ENCODE measurements around the gene TCEA2.

The TCEA2 gene

GRCh38 chr20:64035933-64036345, 27.1 kb upstream of the TCEA2 start, which contains the start of gene C20orf204:
Gene C20orf204, plus strand, starts transcription at chr20:64036182. Its CDS starts 142 bp downstream, at chr20:64036324.
- DNase-seq = no peak

GRCh38 chr20:64036346-64037198, 26.4 kb upstream of the TCEA2 start:
- no peak for DNase-seq

- no peak for DNase-seq
These were observed 25.9 kb upstream of the TCEA2 start for GRCh38 chr20:64037199-64037497.

DNA sequence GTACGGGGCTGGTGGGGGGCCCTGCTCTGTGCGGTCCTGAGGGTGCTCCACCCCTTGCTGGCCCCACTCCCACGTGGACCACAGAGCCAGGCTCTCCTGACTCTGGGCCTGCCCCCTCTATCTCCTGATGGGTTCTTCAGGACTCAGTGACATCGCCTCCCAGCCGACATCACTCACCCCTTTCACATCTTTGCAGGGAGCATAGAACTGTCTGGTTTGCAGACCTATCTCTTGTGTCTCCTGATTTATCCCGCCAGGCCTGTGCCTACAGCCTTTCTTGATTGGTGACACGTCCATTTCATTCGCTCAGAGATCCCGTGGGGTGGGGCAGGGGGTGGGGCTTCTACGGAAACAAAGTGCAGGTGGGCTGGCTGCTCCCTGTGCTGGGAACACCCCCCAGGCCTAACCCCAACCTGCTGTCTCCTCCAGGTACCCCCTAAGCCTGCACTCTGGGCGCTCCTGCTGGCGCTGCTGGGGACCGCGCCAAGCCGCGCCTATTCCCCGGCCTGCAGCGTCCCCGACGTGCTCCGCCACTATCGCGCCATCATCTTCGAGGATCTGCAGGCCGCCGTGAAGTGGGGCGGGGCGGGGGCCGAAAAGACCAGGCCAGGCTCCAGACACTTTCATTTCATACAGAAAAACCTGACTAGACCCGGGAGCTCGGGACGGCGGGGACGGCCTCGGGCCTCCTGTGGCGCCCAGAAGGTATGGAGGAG, 25.3 kb upstream of the TCEA2 start:
- no peak for DNase-seq

- DNase-seq = no peak
These were observed 24.8 kb upstream of the TCEA2 start for GRCh38 chr20:64038224-64038564.

- DNase-seq = peak; percentile 60
These were observed 24.3 kb upstream of the TCEA2 start for GRCh38 chr20:64038565-64039292.

- DNase-seq = no peak
These were observed 23.5 kb upstream of the TCEA2 start for GRCh38 chr20:64039293-64040160.

GRCh38 chr20:64040231-64041039, 22.6 kb upstream of the TCEA2 start:
- no peak for DNase-seq

DNA sequence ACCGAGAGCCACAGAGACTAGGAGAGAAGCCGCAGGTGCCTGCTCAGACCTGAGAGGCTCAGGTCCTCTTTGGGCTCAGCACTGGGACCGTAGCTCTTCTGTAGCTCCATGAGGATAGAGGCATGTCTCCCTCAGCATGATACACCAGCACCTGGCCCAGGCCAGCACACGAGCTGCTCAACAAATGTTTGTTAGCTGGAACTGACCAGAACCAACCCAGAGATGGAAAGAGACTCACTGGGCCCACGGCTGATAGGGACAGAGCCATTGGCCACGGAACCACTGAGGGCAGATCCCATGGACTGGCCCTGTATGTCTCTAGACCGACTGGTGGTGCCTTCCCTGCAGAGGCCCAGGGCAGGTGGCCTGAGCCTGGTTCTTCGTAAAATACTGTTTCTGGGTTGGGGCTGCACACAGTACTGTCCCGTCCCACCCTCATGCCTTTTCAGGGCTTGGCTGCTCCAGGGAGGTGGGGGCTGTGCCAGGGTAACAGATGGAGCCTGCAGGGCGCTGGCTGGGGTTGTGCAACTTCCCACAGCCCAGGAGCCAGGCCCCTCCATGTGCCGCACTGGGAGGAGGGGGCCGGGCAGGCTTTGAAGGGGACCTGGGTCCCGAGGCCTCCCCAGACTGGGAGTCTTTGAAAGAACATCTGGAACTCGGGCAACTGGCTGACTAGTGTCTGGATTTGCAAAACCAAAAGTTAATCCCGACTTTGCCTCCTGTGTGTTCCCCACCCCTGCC, 21.8 kb upstream of the TCEA2 start:
- DNase-seq = no peak

- no peak for DNase-seq
These were observed 21.3 kb upstream of the TCEA2 start for GRCh38 chr20:64041781-64042053.

DNA sequence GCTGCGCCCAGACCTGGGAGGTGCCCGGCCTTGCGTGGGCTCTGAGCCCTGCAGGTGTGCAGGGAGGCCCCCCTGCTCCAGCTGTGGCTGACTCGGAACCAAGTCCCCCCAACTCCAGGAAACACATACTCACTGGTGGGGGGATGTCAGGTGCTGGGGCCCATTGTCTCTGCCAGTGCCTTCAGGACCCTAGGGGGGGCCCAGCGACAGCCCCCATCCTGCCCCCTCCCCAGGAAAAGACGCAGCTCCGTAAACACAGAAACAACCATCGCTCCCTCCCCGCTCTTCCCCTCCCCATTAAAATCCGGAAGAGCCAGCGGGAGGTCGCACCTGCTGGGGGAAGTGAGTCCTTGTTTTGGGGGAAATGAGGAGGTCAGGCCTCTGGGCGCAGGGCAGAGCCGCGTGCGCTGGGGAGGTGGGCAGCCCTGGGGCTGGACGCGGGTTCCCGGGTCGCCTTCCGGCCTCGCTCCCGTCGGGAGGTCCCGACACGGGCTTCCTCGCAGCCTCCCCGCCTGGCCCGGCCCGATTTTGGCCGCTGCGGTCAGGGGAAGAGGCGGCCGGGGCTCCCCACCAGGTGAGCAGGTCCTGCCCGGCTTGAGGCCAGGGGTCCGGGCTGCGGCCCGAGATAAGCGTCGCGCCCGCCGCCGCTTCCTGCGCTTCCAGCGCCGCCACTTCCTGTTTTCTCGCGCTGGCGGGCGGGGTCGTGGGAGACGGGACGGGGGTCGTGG, 20.8 kb upstream of the TCEA2 start:
- DNase-seq = no peak

DNA sequence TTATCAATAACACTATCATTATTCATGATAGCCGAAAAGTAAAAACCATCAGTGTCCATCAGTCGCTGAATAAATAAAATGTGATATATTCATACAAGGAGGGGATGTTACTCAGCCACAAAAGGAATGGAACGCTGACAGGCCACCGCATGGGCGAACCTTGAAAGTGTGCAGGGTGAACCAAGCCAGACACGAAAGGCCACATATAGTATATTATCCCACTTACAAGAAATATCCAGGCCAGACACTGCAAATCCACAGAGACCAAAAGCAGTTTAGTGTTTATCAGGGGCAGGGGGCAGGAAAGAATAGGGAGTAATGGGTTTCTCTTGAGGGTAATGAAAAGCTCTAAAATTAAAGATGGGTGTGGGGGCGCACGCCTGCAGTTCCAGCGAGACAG, 19.2 kb upstream of the TCEA2 start:
- DNase-seq = no peak

GRCh38 chr20:64044484-64045247, 18.3 kb upstream of the TCEA2 start:
- DNase-seq = no peak

DNA sequence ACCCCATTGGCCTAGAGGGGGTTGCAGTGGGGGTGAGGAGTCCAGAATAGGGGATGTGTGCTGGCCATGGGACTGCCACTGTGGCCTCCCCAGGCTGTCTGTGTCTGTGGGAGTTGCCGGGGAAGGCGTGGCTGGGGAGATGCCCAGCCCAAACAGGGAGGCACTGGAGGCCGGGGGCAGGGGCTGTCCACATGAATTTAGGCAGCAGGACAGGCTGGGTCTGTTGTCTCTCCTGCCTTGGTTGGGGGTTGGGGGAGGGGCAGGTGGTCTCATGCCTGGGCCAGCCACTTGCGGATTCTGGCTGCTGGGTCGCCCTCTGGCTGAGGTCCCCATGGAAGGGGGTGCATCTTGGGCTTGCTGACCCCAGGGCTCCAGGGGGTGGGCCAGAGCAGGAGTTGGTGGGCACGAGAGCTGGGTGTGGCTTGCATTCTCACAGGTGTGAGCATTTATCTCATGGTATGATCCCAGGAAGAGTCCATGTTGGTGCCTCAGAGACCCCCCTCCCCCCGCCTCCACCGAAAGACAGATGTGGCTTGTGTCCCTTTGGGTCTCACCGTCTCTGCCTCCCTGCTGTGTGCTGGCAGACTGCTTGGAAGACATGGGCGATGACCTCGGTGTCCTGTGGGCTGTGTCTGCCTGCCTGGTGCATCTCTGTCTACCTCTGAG, 17.5 kb upstream of the TCEA2 start:
- no peak for DNase-seq

- DNase-seq = no peak
These were observed 16.0 kb upstream of the TCEA2 start for GRCh38 chr20:64047046-64047389.

DNA sequence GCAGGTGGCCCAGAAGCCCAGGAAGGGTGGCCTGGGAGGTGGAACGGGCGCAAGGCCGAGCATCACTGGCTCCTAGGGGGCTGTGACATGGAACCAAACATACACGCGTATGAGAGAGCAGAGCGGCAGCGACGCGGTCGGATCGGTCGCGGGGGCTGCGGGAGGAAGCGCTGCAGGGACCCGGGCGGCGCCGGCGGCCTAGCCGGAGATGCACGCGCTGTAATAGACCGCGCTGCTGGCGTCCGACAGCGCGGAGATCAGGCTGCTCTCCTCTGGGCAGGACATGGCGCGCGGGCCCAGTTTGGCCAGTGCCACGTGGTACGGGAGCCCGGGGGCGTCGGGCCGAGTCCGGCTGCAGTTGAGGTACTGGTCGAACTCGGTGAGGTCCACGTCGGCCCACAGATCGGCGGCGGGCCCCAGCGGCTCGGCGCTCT, 15.0 kb upstream of the TCEA2 start:
- DNase-seq = no peak

GRCh38 chr20:64048402-64049044, 14.5 kb upstream of the TCEA2 start:
- no peak for DNase-seq

DNA sequence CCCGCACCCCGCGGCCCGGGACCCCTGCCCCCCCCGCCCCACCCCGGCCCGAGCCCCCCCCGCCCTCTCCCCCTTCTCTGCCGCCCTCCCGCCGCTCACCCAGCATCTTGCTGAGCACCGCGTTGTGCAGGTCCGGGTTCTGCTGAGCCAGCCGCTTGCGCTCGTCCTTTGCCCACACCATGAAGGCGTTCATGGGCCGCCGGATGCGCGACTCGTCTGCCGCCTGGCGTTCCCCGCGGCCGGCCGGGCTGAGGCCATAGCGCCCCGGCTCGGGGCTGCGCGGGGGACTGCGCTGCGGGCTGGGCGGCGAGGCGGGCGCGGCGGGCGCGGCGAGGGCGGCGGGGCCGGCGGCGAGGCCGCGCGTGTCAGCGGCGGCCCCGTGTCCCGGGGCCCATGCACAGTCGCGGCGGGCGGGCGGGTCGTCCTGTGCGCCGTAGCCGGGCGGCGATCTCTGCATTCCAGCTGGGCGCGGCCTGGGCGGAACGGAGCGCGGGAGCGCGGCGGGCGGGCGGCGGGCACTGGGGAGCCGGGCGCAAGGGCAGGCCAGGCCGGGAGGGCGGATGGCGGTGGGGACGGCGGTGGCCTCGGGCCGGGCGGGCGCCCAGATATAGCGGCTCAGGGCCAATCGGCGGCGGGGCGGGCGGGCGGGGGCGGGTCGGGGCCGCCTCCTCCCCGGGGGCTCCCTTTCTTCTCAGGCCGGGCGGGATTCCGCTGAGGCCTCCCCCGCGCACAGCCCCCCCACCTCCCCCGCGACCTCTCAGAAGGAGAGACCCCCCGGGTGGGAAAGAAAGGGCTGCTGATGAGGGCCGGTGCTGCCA, 13.7 kb upstream of the TCEA2 start, which contains the start of gene SOX18:
TSS of gene SOX18 (minus strand) at position 580 of the 818 bp plus-strand sequence. CDS start at position 457, 123 bp downstream.
- DNase-seq = no peak

Data from effector CD8-positive, alpha-beta T cell (primary cell).